Epithelial cell of esophagus (primary cell): ENCODE measurements around the gene ZNF625.

ENCODE experiments used
- DNase-seq: peaks from one replicate; pipeline ENCODE4 v3.0.0; 2010; ENCODE audit warnings: low read depth
- H3K4me3 ChIP-seq: 2 replicates; pipeline ENCODE4 v1.5.1; 2011; ENCODE audit warnings: mild to moderate bottlenecking, low read length, control low read depth
- TF ChIP-seq, protein P1 (sequence below): IDR thresholded peaks from 2 replicates; pipeline ENCODE4 v1.5.1; 2011; ENCODE audit warnings: low read depth, mild to moderate bottlenecking, low read length, control low read depth, inconsistent platforms; ENCODE audit not compliant: insufficient read depth; ENCODE audit errors: missing control alignments

The ZNF625 gene

DNA sequence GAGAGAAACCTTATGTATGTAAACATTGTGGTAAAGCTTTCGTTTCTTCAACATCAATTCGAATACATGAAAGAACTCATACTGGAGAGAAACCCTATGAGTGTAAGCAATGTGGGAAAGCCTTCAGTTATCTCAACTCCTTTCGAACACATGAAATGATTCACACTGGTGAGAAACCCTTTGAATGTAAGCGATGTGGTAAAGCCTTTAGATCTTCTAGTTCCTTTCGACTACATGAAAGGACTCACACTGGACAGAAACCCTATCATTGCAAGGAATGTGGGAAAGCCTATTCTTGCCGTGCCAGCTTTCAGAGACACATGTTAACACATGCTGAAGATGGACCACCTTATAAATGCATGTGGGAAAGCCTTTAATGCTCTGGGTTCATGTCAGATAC, 31.1 kb upstream of the ZNF625 start:
- no peak overlapping the region for H3K4me3 ChIP-seq
- TF ChIP-seq, protein P1, sequence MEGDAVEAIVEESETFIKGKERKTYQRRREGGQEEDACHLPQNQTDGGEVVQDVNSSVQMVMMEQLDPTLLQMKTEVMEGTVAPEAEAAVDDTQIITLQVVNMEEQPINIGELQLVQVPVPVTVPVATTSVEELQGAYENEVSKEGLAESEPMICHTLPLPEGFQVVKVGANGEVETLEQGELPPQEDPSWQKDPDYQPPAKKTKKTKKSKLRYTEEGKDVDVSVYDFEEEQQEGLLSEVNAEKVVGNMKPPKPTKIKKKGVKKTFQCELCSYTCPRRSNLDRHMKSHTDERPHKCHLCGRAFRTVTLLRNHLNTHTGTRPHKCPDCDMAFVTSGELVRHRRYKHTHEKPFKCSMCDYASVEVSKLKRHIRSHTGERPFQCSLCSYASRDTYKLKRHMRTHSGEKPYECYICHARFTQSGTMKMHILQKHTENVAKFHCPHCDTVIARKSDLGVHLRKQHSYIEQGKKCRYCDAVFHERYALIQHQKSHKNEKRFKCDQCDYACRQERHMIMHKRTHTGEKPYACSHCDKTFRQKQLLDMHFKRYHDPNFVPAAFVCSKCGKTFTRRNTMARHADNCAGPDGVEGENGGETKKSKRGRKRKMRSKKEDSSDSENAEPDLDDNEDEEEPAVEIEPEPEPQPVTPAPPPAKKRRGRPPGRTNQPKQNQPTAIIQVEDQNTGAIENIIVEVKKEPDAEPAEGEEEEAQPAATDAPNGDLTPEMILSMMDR = no peak
- no peak for DNase-seq

DNA sequence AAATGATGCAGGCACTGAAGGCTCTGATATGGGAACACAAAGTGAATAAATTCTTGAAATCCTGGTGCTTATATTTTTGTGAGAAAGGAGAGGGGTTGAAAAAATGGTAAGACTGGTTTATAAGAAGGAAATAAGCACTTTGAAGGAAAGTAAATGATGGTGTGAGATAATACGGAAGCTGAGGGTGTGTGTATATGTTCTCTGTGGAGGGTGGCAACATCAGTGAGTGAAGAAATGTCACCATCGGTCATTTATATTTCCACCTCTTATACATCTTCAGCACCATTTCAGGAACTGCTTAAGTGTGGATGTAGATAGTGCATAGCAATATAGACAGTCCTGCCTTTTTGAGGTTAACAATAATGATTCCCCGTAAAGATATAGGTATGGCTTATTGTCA, 23.8 kb upstream of the ZNF625 start:
- no peak overlapping the region for H3K4me3 ChIP-seq
- TF ChIP-seq, protein P1 = no peak
- DNase-seq = no peak

DNA sequence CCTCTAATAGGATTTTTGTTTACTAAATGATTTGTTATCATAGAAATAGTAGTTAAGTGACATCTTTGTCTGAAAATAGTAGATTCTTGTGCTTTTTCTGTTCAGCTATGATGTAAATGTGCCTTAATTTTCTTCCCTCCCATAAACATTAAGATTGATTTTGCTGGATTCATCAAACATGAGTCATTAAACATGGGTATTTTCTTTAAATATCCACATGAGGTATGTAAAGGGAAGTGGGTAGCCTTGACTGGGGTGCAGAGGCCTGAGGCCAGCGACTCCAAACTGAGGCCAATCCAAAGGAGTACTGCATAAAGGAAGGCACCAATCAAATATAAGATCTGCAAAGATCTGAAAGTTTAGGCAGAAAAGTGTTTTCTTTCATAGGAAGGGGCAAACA, 10.1 kb upstream of the ZNF625 start:
- no peak overlapping the region for H3K4me3 ChIP-seq
- TF ChIP-seq, protein P1 = no peak
- no peak for DNase-seq

DNA sequence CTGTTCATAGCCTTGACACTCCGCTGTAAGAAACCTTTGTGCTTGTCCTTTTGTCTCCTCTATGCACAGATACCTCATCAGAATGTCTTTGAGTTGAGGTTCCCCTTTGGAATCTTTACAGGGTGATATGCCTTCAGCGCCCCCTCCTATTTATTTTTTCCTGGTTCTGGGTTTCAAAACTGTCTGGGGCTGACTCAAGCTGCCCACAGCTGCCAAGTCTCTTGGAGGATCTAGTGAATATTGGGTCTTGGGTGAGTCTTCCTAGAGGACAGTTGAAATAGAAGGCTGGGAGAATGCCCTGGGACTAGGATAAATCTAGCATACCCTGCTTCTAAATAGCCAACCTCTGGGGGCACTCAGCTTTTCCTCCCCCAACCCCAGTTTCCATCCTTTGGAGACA, 7.3 kb upstream of the ZNF625 start:
- peak overlapping the region; percentile 83 for H3K4me3 ChIP-seq
- TF ChIP-seq, protein P1 = no peak
- peak; percentile 18 for DNase-seq

DNA sequence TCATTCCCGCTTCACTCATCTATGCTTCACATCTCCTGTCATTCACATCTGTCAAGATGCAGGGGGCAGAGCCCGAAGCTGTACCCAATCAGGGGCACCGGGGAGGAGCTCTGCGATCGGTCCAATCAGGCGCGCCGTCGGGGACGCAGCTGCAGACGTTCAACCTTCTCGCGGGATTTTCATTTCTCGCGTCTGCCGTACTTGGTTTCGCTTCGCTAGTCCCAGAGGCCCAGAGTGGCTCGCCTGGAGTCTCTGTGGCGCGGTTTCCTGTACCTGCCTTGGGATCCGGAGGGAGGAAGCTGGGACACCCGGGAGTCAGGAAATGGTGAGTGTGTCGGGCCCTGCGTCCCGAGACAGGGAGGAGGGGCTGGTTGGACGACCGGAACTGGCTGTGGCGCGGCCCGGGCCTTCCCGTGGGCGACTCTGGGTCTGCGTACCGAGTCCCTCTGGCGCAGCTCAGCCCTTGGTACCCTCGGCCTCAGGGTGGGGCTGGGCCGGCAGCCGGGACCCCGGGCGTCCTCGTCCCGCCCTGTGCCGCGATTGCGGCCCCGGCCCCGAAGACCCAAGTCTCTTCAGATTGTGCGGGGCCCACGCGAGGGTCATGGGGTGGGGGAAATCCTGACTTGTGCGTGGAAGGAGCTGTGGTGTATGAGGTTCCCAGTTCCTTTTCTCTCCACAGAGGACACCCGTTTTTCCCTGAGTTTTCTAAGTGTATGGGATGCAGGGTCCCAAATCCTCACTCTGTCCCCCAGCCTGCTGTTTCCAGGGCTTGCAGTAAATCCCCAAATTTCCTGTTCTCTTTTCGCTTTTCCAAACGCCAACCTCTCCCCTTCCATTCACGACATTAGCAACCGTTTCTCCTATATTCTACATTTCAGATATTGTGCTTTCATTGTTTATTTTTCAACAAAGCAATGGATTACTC, 6.6 kb upstream of the ZNF625 start, which contains the start of gene ZNF136:
Gene ZNF136 (plus strand): TSS at position 215 of the 925 bp plus-strand sequence. CDS start 108 bp downstream, at position 323.
- DNase-seq = peak; percentile 98
- TF ChIP-seq, protein P1 = no peak
- peak within 1 kb of the TSS; percentile 83 for H3K4me3 ChIP-seq

DNA sequence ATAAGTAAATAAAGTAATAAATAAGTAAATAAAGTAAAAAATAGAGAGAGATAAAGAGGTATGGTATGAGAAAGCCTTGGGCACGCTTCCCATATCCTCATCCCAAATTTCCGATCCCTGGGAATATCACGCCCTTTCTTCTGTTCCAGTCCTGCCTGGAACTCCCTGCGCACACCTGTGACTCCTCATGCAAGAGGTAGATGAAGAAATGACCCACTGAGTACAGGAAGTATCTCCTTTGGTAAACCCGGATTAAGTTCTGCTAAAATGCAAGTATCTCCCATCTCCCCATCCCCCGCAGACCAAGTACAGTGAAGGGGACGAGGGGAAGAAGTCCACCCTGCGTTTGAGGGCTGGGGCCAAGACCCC, 6.0 kb upstream of the ZNF625 start:
- no peak for DNase-seq
- TF ChIP-seq, protein P1 = no peak
- peak overlapping the region; percentile 83 for H3K4me3 ChIP-seq
